Astrocyte of the spinal cord (primary cell): Measurements from ENCODE around the gene NCSTN.
A peak's percentile ranks its signal among the peaks of the same experiment; 100 is the strongest.
"Not testable (repeated sequence)": the region's sequence is repeated elsewhere in the genome, so short reads cannot be mapped to it uniquely, and the experiment has no call there.

Experiments used
- DNase-seq: peaks from one replicate; pipeline ENCODE4 v3.0.0; 2011; ENCODE audit warnings: low read depth, low spot score
- H3K4me3 ChIP-seq: 2 replicates; pipeline ENCODE4 v1.5.1; 2011; ENCODE audit warnings: low read depth, mild to moderate bottlenecking, low read length, moderate library complexity
- CTCF ChIP-seq: IDR thresholded peaks from 2 replicates; pipeline ENCODE4 v1.5.1; 2012; ENCODE audit warnings: low read depth, mild to moderate bottlenecking, low read length, inconsistent platforms
- in situ Hi-C: cut with HindIII; loops from 2 replicates; pipeline ENCODE4 v1.10.0; 2017; ENCODE audit warnings: low sequenced_read_pairs

The NCSTN gene

DNA sequence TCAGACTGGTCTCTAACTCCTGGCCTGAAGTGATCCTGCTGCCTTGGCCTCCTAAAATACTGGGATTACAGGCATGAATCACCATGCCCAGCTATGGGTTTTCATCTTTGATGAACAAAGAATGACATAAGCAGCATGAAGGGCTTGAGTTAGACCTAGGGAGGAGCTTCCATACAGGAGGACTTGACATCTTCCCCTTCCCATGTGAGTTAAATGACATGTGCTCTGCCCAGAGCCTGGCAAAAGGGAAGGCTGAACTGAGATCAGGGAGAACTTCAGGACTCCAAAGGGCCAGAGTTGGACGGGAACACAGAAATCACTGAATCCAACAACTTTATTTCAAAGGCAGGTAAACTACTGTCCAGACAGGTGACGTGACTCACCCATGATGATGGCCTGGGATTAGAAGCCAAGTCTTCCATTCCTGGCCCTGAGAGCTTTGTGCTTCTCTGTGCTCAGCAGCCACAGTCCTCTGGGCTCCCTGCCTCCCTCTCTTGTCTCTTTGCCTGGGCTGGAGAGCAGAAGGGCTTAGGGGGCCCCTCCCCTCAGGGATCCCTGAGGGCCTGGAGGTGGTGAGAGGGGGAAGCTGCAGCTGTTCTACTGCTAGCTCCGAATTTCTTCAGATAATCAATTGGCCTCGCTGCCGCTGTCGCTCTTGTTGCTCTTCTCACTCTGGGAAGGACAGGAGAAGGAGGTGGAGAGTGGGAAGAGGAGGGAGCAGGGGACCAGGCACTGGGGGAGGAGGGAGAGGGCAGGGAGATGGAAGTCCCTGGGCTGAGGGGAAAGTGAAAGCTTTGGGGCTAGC, 31.3 kb downstream of the NCSTN start:
- no peak overlapping the region for H3K4me3 ChIP-seq
- TF ChIP-seq CTCF = no peak
- in situ Hi-C loops = no loop called here
- DNase-seq = no peak

- H3K4me3 ChIP-seq = no peak overlapping the region
- DNase-seq = no peak
- no peak for TF ChIP-seq CTCF
- in situ Hi-C loops = no loop called here
Measured at GRCh38 chr1:160375788-160376524, 32.8 kb downstream of the NCSTN start.

GRCh38 chr1:160376525-160377131, 33.4 kb downstream of the NCSTN start:
- TF ChIP-seq CTCF = peak; percentile 96
- in situ Hi-C loops = no loop called here

GRCh38 chr1:160377585-160378206, 34.5 kb downstream of the NCSTN start:
- in situ Hi-C loops = no loop called here
- no peak for TF ChIP-seq CTCF
- peak; percentile 28 for DNase-seq
- H3K4me3 ChIP-seq = no peak overlapping the region

More at GRCh38 chr1:160376525-160377131, 33.4 kb downstream of the NCSTN start:
- DNase-seq = peak; percentile 68
- no peak overlapping the region for H3K4me3 ChIP-seq

- in situ Hi-C loops, DNase-seq, H3K4me3 ChIP-seq: not testable (repeated sequence)
Measured at GRCh38 chr1:160384812-160385211, 41.6 kb downstream of the NCSTN start.

DNA sequence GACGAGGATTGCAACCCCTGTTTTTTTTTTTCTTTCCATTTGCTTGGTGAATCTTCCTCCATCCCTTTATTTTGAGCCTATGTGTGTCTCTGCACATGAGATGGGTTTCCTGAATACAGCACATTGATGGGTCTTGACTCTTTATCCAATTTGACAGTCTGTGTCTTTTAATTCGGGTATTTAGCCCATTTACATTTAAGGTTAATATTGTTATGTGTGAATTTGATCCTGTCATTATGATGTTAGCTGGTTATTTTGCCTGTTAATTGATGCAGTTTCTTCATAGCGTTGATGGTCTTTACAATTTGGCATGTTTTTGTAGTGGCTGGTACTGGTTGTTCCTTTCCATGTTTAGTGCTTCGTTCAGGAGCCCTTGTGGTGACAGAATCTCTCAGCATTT, 45.2 kb downstream of the NCSTN start:
- in situ Hi-C loops, H3K4me3 ChIP-seq, DNase-seq: not testable (repeated sequence)

- in situ Hi-C loops = no loop called here
- no peak overlapping the region for H3K4me3 ChIP-seq
- no peak for TF ChIP-seq CTCF
- no peak for DNase-seq
Measured at GRCh38 chr1:160394673-160395072, 51.5 kb downstream of the NCSTN start.
